GM12872 (cell line): Measurements from ENCODE around the gene NDUFS7.

Experiments
- TF ChIP-seq, protein P1 (sequence below): IDR thresholded peaks from 3 replicates; pipeline ENCODE4 v1.5.1; 2011; ENCODE audit warnings: low read depth, mild to moderate bottlenecking, low read length, moderate library complexity; ENCODE audit not compliant: insufficient read depth

The NDUFS7 gene

DNA sequence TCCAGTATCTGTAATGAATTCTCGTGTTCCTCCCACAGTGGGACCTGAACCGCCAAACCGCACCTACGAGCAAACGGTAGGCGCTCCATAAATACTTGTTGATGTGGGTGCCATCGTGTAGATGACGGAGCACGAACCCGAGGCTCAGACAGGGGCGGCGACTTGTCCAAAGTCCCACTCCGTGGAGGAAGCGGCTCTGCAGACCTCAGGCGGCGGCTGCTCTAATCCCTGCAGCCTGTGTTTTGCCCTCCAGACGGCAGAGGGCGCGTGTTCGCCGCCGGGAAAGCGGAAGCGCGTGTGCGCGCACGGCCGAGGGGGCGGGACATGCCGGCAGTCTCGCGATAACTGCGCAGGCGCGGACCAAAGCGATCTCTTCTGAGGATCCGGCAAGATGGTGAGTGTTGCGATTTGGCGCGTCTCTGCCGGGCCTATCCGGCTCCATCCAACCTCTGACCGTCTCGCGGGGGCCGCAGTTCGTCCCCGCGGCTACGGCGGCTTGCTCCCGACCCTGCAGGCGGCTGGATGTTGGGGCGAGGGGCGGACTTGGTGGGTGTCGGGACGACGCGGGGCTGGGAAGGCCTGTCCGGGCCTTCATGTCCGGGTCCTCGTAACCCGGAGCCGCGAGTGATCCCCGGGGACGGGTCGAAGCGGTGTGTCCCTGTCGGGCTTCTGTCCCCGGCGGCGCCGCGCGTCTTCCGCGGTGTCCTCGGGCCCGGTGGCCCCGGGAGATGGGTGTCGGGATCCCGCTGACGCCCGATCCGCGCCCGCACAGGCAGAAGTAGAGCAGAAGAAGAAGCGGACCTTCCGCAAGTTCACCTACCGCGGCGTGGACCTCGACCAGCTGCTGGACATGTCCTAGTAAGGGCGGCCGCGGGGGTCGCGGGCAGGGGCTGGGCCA, 54.6 kb downstream of the NDUFS7 start, which contains the start of gene RPS15:
RPS15 (plus strand) TSS at position 362 of the 898 bp plus-strand sequence; CDS start at position 392, 30 bp downstream.
- TF ChIP-seq, protein P1, sequence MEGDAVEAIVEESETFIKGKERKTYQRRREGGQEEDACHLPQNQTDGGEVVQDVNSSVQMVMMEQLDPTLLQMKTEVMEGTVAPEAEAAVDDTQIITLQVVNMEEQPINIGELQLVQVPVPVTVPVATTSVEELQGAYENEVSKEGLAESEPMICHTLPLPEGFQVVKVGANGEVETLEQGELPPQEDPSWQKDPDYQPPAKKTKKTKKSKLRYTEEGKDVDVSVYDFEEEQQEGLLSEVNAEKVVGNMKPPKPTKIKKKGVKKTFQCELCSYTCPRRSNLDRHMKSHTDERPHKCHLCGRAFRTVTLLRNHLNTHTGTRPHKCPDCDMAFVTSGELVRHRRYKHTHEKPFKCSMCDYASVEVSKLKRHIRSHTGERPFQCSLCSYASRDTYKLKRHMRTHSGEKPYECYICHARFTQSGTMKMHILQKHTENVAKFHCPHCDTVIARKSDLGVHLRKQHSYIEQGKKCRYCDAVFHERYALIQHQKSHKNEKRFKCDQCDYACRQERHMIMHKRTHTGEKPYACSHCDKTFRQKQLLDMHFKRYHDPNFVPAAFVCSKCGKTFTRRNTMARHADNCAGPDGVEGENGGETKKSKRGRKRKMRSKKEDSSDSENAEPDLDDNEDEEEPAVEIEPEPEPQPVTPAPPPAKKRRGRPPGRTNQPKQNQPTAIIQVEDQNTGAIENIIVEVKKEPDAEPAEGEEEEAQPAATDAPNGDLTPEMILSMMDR, result peak; percentile 94

DNA sequence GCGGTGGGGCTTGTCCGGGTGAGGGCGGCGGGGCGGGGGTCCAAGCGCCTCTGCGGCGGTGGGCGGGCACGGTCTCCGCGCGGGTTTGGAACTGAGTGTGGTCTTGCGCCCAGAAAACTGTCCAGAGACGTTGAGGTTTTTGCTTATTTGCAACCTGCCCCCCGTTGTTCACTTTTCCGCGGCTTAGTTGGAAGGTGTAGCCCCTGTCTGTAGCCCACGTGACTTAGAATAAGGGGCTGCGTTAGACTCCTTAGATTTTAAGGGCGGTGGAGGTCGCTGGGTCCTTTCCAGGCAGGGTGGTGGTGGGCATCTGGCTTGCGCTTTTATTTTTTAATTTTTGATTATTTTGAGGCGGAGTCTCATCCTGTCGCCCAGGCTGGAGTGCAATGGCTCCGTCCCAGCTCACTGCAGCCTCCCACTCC, 55.2 kb downstream of the NDUFS7 start:
- TF ChIP-seq, protein P1, result no peak

DNA sequence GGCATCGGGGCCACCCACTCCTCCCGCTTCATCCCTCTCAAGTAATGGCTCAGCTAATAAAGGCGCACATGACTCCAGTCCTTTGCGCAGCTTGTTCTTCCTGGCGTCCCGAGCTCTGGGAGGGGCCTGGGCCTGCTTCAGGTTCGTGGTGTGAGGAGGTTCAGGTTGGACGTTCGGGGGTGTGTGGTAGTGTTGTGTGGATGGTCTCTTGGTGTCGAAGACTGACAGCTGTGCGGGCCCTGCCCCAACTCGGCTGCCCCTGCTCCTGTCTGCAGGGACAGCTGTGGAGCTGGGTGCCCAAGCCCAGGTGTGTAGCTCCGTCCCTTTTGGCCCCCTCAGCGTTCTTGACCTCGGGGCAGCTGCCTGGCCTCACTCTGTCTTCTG, 56.7 kb downstream of the NDUFS7 start:
- TF ChIP-seq, protein P1, result no peak

DNA sequence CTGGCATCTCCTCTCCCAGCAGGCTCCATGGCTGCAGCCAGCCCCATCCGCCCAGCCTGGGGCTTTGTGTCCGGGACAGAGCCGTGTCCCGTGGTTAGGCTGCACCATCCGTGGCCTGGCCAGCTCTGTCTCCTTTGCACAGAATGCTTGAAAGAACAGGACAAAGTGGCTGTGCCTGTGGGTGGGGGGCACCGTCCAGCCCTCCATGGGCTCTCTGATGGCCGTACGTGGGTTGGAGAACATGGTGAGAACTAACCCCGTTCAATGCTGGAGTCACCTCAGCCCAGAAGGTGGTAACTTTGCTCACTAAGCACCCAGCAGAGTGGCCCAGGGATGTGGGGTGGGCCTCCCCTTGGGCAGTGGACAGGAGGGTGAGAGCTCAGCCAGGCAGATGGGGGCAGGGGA, 57.3 kb downstream of the NDUFS7 start:
- TF ChIP-seq, protein P1, result no peak

DNA sequence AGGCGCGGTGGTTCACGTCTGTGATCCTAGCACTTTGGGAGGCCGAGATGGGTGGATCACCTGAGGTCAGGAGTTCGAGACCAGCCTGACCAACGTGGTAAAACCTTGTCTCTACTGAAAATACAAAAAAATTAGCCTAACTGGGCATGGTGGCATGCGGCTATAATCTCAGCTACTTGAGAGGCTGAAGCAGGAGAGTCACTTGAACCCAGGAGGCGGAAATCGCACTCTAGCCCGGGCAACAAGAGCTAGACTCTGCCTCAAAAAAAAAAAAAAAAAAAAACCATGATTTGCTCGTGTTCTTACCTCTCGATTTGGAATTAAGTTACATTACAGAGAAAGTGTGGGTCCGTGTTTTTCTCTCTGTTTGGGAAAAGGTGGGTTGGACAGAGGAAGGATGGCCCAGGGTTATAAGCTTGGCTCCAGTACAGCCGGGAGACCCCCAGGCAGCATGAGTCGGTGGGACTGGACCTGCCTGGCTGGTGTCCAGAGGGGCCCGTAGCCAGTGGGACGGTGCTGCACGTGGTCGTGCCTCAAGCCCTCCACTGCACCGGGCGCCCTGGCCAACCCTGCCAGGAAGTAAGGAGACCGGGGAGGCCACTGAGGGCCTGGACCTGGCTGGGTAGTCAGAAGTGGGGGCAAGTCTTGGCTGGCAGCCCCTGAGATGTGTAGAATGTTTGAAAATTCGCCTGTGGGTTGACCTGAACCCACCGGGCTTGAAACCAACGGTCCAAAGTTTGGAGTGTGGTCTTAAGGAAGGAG, 58.2 kb downstream of the NDUFS7 start:
- TF ChIP-seq, protein P1, result no peak
